HG03342 (cell line): ENCODE results near the gene KCNQ5.

Experiments used
- ATAC-seq: cut with Tn5 transposase; IDR thresholded peaks from one replicate; pipeline ENCODE4 v1.9.1; 2021; ENCODE audit warnings: mild to moderate bottlenecking, moderate library complexity; ENCODE audit not compliant: unreplicated experiment

KCNQ5 gene

DNA sequence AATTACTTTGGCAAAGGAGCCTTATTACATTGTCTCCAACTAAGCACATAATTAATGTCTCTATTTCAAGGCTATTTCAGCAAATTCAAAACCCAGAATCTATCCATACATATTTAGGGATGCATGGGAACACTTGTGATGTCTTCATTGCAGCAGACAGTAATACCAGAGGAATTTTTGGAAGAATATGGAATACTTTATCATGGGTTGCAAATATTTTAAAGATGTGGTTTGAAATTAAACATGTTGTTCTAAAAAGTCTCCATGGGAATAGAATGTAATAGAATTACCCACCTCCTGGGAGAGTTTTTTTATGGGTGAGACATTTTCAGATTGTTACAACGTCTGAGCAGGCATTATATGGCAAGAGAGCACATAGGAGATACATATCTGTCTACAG lies 170.8 kb downstream of the KCNQ5 start:
- ATAC-seq, result no peak

DNA sequence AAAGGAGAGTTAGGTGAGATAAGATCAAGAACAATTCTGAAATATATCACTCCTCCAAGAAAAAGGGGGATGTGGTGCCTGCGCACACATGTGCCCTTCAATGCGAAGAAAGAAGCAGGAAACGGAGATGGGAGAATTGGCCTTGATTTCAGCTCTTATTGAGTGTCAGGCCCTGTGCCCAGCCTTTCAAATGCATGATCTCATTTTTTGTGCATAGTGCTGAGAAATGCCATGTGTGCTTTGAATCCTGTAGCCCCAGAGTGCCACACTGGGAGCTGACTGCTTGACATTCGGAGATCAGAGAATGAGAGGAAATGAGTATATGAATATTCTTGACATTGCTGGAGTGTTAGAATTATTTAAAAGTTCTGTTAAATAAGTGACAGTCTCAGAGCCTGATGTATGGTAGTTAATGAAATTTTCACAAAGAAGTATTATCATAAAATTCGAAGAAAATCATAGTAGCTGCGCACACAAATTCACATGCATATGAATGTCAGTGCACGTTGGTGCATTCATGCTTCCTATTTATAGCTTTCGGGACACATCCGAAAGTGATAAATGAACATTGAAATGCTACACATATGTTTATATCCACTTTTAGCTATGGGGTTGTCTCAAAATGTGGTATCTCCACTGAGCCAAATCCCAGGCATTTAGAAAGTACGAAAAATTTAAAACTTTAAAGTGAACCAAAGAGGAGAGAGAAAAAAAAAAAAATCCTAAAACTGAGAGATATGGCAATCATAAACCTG lies 172.0 kb downstream of the KCNQ5 start:
- no peak for ATAC-seq

DNA sequence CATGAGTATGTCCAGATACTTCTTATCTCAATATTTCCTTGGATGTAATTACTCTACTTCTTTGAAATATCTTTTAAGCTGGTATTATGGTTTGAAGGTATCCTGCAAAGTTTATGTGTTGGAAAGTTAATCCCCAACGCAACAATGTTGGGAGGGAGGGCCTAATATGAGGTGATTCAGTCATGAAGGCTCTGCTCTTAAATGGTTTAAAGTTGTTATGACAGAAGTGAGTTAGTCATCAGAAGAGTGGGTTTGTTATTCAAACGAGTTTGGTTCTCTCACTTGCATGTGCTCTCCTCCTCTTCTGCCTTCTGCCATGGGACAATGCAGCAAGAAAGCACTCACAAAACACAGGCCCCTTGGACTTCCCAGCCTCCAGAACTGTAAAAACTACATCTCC lies 176.3 kb downstream of the KCNQ5 start:
- no peak for ATAC-seq

DNA sequence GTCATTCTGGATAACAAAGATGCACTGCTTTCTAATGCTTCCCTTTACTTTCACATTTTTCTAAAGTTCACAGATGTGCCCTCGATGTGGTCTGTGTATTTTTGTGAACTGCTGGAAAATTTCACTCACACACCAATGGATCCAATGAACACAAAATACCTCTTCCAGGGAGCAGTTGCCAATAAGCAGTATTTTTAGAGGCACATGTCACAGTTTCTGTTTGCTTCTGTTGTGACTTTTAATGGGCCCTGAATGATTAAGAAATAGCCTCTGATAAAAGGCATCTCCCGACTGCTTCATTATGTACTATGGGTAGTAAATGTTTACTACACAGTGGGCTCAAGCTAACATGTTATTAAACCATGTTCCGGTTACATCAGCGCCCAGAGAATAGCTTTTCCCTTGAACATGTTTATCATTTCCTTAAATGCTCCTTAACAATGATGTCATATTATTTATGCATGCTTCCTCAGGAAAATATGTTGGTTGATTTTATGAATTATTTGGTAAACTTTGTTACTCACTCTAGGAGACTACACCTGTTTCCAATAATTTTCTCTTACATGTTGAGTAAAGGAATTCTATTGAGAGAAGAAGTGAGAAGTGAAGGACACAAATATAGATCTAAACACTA lies 188.0 kb downstream of the KCNQ5 start:
- ATAC-seq, result no peak

DNA sequence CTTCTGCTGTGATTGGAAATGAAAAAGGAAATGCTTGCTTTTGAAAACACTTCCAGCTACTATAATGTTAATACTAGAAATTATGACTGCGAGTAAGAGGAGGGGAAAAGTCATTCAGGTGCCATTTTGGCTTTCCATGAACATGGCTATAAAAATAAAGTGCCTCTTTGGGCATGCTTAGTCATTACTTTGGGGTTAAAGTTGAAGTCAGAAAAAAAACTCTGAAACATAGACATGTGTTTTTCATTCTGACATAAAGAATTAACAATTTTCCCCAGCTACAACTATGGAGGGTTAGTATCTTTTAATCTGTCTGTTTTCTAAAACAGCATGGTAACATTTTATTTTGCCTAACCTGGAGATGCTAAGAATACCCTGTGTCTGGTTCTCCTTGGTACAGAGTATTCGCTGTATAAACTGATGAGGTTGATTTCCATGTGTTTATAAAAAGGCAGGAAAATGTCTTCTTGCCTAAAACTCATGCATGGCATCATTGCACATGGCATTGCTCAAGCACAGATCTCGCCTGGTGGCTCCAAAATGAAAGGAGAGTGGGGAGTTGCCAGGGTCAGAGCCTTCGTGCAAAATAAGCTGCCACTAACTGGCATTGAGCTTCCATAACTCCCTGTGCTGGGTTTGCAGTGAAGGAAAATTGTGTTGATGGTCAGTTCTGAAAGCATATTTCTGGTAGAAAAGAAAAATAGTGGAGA lies 188.9 kb downstream of the KCNQ5 start:
- ATAC-seq, result no peak

DNA sequence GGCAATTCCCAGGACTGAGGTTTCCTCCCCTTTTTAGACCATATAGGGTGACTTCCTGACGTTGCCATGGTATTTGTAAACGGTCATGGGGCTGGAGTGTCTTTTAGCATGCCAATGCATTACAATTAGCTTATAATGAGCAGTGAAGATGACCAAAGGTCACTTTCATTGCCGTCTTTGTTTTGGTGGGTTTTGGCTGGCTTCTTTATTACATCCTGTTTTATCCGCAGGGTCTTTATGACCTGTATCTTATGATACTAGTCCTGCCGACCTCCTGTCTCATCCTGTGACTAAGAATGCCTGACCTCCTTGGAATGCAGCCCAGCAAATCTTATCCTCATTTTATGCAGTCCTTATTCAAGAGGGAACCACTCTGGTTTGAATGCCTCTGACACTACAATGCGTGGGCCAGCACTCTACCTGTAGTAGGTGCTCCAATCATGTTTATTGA lies 190.1 kb downstream of the KCNQ5 start:
- ATAC-seq, result no peak

DNA sequence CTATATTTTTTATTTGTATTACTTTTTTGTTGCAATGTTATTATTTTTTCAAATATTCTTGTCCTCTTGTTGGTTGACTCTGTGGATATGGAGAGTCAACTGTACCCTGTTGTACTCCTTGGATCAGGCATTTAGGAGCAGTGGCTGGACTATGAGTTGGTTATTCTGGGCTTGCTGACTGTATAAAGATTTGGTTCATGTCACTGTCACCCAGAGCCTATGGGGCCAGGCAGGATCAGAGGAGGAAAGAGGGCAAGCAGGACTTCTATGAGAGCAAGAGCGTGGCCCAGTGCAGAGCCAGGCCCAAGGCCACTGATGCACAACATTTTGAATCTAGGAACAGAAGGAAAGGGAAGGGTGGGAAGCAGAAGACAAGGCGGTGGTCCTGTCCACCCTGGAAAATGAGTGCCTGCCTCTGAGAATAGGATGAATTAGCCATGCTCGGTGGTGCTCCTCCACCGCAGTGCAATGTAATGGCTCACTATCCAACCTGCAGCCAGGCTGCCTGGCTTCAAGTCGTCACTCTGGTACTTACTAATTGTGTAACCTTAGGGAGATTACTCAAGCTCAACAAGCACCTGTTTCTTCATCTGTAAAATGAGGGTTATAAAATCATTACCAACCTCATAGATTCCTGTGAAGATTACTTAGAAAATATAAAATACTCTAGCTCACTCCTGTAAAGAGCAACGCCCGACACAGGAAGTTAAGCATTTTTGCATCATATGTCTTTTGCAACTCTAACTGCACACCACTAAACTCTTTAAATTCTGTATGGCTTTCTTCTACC lies 192.1 kb downstream of the KCNQ5 start:
- ATAC-seq, result no peak

DNA sequence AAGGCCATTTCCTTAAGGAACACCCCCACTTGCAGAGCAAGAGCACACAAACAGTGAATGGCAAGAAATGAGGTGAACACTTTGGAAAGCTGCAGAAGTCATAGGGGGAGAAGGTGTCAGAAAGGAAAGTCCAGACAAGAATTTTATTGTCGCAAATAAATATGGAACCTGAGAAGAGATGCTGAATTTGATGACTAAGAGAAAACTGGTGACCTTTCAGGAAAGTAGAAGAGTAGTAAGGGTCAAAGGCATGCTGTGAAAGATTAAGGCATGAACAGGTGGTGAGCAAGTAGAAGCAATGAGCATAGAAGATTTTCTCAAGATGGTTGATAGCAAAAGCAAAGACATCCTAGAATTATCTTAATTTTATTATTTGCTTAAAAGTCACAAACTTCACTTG lies 194.2 kb downstream of the KCNQ5 start:
- ATAC-seq, result no peak

DNA sequence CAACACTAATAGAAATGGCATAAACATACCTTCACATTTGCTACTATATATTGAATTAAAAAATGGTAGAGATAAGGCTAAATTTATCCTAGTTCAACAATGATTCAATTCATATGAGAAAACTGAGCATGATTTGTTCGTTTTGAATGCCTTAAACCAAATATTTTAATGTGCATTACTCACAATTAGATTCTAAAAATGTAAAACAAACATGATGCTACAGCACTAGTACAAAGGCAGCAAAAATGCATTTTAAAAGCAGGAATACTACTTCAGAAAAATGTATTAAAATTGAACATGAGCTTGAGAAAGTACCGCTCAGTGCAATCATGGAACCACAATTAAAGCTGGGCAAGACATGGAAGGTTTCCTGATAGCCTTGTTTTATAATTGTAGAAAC lies 195.3 kb downstream of the KCNQ5 start:
- ATAC-seq, result no peak

DNA sequence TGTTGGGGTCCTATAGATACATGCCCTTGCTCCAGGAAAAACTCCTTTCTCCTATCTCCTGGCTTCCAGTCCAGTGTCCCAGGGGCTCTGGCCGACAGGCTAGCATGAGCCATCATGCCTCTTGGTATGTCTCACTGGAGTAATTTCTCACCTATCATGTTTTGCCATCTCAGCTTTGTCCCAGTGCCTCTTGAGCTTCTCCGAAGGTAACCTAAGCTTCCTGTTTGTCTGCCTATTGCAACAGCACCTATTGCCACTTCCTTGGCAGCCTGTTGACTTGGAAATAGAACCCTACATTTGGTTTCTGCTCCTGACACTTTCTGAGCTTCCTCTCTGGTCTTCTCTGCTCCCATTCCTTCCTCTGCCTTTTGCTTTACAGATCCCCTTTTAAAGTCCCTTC lies 197.7 kb downstream of the KCNQ5 start:
- no peak for ATAC-seq

DNA sequence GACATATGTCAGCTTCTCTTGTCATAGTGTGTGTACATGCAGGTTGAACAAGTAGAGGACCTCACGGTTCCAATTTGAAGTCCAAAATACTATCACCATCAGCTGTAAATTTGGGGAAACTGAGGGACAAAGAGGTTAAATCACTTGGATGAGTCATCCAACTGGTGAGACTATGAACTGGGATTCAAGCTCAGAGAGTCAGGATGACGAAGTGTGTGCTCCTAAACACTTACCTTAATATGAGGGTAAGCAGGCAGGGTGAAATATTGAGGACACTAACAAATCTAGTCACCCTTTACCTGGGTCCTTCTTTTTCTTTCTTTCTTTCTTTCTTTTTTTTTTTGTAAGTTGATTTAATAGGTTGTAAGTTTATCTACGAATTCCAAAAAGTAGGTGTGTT lies 198.3 kb downstream of the KCNQ5 start:
- no peak for ATAC-seq

DNA sequence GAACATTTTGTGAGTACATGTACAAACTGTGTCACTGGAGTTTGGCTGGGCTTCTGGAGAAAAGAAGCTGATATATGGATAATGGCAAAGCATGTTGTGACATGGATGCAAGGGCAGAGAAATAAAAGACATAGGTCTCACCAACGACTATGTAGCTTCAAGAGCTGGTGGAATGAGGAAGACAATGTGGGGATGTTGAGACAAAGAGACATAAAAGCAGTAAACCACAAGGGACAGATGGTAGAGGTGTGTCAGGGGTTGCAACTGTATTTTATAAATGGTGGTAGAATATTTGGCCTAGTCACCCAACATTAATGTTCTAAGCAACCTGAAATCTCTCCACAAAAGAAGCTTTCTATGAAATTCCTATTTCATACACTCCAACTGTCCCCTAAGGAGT lies 199.0 kb downstream of the KCNQ5 start:
- no peak for ATAC-seq

DNA sequence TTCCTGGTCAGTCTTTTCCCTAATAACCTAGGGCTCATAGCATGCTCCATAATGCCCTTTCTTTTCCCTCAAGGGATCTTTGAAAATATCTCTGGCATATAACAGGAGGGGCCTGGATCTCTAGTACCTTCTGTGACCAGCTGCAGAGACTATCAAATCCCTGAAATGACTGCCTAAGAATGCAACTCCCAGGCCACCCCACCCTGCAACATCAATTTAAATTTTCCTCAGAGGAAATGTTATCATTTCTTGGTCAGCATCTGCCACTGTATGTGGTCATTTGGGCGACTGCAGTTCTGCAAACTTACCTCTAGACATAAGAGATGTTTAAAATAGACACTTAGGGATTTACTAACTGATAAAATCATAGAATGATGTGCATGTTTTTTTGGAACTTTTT lies 200.2 kb downstream of the KCNQ5 start:
- ATAC-seq, result no peak

DNA sequence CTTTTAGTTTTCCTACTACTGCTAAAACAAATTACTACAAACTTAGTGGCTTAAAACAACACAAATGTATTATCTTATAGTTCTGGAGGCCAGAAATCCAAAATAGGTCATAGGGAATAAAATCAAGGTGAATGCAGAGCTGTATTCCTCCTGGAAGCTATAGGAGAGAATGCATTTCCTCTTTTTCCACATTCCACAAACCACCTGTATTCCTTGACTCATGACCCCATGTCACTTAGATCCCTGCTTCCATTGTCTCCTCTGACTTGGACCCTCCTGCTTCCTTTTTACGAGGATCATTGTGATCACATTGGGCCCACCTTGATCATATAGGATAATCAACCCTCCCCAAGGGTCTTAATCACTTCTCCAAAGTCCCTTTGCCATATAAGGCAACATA lies 200.8 kb downstream of the KCNQ5 start:
- ATAC-seq, result no peak

DNA sequence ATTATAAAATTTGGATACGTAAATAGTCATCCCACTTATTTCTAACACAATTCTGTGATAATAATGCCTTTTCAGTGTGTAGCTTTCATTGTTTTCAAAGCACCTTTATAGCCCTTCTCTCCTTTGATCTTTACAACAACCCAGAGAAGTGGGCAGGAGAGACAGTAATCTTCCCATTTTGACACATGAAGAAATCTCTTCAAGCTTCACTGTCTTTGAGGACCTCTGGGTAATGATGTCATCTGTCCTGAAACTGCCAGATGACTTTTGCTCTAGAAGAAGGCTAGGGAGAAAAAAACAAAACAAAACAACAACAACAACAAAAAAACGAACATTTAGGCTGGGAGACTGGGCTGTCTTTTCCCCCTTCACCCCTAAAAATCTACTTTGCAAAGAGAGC lies 203.0 kb downstream of the KCNQ5 start:
- peak; percentile 75 for ATAC-seq

DNA sequence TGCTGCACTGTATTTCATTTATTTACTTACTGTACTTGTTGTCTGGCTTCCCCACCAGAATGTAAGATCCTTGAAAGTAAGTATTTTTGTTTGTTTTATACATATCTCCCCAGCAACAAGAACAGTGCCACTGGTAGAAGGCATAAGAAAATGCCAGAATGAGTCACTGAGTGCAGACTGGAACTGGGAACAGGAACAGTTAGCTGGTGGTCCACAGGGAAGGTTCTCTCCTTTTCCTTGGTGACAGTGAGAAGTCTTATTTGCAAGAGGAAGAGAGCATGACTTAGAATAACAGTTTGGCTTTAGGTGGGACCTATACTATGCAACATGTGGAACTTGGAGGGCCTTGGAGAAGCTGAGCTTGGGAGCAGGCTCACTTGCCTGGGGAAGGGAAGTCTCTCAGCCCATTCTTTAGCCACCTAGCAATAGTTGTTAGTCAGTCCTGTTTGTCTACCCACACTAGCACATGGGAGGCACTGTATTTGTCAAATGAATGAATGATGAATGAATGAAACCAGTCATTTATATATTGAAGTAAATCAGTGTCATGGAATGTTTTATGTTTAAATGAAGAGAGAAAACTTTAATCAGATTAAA lies 203.5 kb downstream of the KCNQ5 start:
- peak; percentile 63 for ATAC-seq

DNA sequence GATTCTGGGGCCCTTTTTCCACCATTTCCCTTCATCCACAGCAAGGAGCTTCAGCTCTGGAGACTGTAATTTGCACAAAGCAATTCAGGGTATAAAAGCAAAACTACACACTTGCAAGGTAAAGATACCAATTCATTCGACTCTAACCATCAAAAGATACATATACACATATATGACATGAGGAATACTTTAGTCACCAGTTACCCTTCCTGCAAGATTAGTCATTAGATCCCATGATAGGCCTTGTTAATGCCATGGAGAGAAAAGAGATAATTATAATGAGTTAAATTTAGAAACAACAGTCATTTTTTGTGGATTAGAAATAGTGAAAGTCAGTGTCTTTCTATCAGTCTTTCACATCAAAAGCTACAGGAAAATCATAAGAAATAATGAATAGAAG lies 204.2 kb downstream of the KCNQ5 start:
- no peak for ATAC-seq

DNA sequence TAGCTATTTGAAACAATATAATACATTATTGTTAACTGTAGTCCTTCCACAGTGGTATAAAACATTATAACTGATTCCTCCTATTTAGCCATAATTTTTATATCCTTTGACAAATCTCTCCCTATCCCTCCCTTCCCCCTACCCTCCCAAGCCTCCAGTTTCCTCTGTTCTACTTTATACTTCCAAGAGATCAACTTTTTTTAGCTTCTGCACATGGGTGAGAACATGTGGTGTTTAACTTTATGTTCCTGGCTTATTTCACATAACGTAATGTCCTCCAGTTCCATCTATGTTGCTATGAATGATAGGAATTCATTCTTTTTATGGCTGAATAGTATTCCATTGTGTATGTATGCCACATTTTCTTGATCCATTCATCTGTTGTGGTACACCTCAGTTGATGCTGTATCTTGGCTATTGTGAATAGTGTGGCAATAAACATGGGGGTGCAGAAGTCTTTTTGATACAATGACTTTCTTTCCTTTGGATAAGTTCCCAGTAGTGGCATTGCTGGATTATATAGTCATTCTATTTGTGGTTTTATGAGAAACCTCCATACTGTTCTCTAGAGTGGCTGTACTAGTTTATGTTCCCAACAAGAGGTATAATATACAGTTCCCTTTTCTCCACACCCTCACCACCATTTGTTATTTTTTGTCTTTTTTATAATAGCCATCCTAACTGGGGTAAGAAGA lies 205.0 kb downstream of the KCNQ5 start:
- ATAC-seq, result no peak

DNA sequence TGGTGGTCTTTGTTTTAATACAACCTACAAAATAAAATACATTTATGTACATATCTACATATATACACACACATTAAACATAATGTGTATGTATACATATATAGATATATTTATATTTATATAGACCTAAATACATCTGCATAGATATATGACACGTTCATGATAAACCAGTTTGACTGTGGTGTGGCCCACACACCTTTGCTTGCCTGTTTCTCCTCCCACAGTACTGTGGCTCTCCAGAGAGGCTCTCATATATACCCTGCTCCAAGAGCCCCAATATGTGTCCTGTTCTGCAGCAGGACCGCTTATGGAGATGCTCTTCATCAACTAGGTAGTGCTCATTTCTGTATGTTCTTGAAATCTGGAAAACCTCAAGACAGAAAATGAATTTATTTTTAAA lies 207.0 kb downstream of the KCNQ5 start:
- no peak for ATAC-seq

DNA sequence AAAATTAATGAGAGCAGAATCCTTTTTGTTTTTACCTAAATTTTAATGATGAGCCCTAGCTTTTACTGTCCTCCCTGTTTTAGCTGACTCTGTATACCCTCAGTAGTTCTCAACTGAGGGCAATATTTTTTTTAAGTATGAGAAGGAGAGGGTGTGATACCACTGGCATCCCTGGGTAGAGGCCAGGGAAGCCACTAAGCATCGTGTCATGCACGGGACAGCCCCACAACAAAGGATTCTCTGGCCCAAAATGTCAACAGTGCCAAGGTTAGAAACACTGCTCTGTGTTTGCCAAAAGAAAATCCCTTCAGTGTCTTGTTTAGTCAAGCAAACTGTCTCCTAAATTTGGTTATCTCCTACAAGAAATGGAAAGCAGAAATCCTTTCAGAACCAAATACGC lies 210.4 kb downstream of the KCNQ5 start:
- no peak for ATAC-seq
